Endothelial cell (in vitro differentiated cells): ENCODE data around the gene DENND1A. TPM values are rescaled to one million over a fixed set of nuclear protein-coding genes. Genes with fewer than 3 reads are reported as not detected.

Experiments
- DNase-seq: peaks from one replicate; pipeline ENCODE4 v3.0.0; 2021; ENCODE audit warnings: low spot score
- H3K27ac Mint-ChIP-seq: one replicate; pipeline ENCODE4 v1.8.0; 2021; ENCODE audit warnings: mixed read lengths, inconsistent platforms; ENCODE audit not compliant: unreplicated experiment
- H3K27me3 Mint-ChIP-seq: one replicate; pipeline ENCODE4 v1.8.0; 2021; ENCODE audit warnings: mild to moderate bottlenecking, moderate library complexity, mixed read lengths, inconsistent platforms; ENCODE audit not compliant: unreplicated experiment
- H3K36me3 Mint-ChIP-seq: one replicate; pipeline ENCODE4 v1.8.0; 2021; ENCODE audit warnings: mild to moderate bottlenecking, low read depth, mixed read lengths, inconsistent platforms; ENCODE audit not compliant: unreplicated experiment
- H3K4me1 Mint-ChIP-seq: one replicate; pipeline ENCODE4 v1.8.0; 2021; ENCODE audit warnings: mild to moderate bottlenecking, mixed read lengths, inconsistent platforms; ENCODE audit not compliant: unreplicated experiment
- H3K4me3 Mint-ChIP-seq: one replicate; pipeline ENCODE4 v1.8.0; 2021; ENCODE audit warnings: mild to moderate bottlenecking, mixed read lengths, inconsistent platforms; ENCODE audit not compliant: unreplicated experiment
- H3K9me3 Mint-ChIP-seq: one replicate; pipeline ENCODE4 v1.8.0; 2021; ENCODE audit warnings: mixed read lengths, inconsistent platforms; ENCODE audit not compliant: unreplicated experiment
- CTCF ChIP-seq: fragments of 200-600 bp; sonication (generic); IDR thresholded peaks from one replicate; pipeline ENCODE4 v1.5.0; 2021; ENCODE audit warnings: antibody characterized with exemption; ENCODE audit not compliant: unreplicated experiment
- total RNA-seq: library from RNA; stranded (reverse); fragmentation: NEBNext Ultra II Directional; extraction: Animal tissue kit (Norgen Biotek cat#: 25700); gene quantifications from one replicate; pipeline ENCODE4 v1.2.1, GENCODE V29; 2021; ENCODE audit not compliant: unreplicated experiment

The DENND1A gene
- total RNA-seq, 1 donor from 2014 or later = 14.1 TPM

DNA sequence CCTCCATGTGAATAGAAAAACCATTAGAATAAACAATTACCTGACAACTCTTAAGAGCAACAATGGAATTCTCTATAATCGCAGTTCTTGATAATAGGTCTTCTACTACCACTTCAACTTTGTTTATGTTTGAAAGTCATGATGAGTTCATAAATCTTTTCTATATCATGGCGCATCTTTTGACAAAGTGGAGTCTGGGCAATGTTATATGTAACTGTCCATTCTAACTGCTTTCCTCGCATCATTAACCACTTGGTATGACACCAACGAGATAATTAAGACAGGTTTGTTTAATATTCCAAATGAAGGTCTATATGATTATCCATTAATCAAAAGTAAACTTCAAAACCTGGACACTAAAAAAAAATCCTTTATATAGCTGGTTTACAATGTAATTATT, 272.0 kb downstream of the DENND1A start:
- H3K27ac Mint-ChIP-seq = no peak overlapping the region
- TF ChIP-seq CTCF = no peak
- H3K4me1 Mint-ChIP-seq = peaks cover 5% of the 10 kb centered on the region
- no peaks in the 10 kb centered on the region for H3K9me3 Mint-ChIP-seq
- no peak overlapping the region for H3K4me3 Mint-ChIP-seq
- peaks cover 8% of the 10 kb centered on the region for H3K36me3 Mint-ChIP-seq
- DNase-seq = no peak
- H3K27me3 Mint-ChIP-seq = no peaks in the 10 kb centered on the region

DNA sequence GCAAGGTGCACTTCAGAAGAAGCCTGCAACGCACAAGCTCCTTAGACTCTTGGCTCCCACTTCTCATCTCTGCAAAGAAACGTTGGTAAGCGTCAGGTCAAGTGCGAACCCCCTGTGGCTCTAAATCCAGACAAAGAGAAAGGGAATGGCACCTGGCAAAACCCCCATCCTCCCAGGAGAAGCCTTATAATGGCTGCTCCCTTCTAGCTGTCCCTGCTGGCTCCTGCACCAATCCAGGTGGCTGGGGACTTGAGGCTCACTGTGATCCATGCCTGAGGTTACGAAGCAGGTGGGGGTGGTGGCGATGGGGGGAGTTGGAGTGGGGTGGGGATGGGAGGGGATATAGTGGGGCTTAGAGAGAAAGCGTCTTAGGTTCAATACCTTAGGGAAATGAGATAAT, 272.8 kb downstream of the DENND1A start:
- DNase-seq = no peak
- peaks cover 5% of the 10 kb centered on the region for H3K4me1 Mint-ChIP-seq
- H3K9me3 Mint-ChIP-seq = no peaks in the 10 kb centered on the region
- H3K27ac Mint-ChIP-seq = no peak overlapping the region
- no peaks in the 10 kb centered on the region for H3K27me3 Mint-ChIP-seq
- no peak overlapping the region for H3K4me3 Mint-ChIP-seq
- H3K36me3 Mint-ChIP-seq = peaks cover 4% of the 10 kb centered on the region
- no peak for TF ChIP-seq CTCF

DNA sequence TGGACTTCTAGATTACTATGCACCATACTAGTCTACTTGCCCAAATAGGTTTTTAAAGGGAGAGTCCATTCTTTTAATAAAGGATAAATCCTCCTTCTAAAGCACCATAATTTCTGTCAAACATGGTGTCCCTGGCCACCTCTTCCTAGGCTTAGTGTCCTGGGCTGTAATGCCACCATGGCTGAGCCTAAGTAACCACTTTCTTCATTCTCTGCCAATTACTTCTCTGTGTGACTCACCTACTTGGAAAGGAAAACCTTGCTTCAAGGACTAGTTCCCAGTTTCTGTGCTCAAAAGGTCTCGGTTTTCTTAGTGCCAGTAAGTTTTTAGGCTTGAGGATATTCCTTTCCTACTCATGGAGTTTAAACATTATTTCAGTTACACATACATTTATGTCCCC, 273.4 kb downstream of the DENND1A start:
- TF ChIP-seq CTCF = no peak
- Mint-ChIP-seq H3K36me3 (no peaks in the 10 kb centered on the region), H3K9me3 (no peaks in the 10 kb centered on the region), H3K27me3 (no peaks in the 10 kb centered on the region), H3K27ac (no peak overlapping the region), H3K4me1 (peaks cover 5% of the 10 kb centered on the region), H3K4me3 (no peak overlapping the region)
- DNase-seq = no peak

DNA sequence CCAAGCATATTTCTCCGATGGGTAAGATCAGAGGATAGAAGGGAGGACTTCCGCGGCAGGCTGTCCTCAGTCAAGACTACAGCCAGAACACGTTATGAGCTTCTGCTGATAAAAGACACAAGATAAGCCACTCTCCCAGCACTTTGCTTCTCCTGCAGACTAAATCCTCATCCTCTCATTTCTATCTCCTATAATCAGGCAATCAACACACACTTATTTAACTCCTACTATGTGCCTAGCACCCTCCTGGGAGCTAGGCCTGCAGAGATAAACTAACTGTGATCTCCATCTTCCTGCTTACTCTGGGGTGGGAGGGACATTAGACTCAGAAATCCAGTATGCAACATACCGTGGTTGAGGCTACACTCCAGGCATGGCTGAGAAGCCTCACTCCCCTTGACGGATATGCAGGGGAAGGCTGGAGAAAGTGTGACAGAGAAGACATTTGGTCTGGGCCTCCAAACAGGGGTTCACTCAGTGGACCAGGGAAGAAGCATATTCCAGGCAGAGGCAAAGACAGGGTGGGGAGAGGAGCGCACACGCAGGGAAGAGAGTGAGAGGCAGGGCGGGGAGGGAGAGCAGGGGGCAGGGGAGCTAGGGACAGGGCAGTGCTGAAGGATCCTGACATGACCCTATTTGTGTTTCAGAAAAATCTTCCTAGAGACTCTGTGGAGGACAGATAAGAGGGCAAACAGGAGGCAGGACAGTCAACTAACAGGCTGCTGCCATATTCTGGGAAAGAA, 274.1 kb downstream of the DENND1A start:
- H3K4me1 Mint-ChIP-seq = peaks cover 5% of the 10 kb centered on the region
- DNase-seq = no peak
- H3K9me3 Mint-ChIP-seq = no peaks in the 10 kb centered on the region
- no peaks in the 10 kb centered on the region for H3K36me3 Mint-ChIP-seq
- H3K27ac Mint-ChIP-seq = no peak overlapping the region
- no peak overlapping the region for H3K4me3 Mint-ChIP-seq
- H3K27me3 Mint-ChIP-seq = no peaks in the 10 kb centered on the region
- TF ChIP-seq CTCF = no peak

DNA sequence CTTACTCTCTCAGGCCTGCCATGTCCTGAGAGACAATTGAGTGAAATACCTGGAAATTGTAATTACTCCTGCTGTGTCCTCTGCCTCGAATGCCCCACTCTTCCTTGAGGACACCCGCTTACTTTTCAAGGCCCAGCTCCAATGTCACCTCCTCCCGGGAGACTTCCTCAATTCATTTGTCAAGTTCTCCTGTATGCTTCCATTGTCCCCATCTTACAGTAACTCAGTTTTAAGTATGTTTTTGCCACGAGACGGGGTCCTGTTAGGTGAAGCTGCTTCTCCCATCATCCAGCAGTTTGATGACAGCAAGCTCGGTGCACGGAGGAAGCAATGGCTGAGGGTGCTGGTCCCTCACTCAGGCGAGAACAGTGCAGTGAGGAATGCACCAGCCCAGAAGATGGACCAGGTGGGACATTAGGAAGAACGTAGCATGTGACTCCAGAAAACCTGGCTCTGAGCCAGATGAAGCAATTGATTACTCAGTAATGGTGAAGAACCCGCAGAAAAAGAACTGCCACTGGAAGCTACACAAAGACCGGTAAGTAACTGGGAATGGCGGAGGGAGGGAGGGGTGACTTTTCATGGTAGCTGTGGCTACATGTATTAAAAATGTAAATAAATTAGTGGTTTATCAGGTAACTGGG, 274.8 kb downstream of the DENND1A start:
- Mint-ChIP-seq H3K36me3 (no peaks in the 10 kb centered on the region), H3K27me3 (no peaks in the 10 kb centered on the region), H3K9me3 (no peaks in the 10 kb centered on the region), H3K27ac (no peak overlapping the region), H3K4me3 (no peak overlapping the region), H3K4me1 (peaks cover 5% of the 10 kb centered on the region)
- TF ChIP-seq CTCF = no peak
- DNase-seq = no peak
